ENCODE data around the gene DGKI.
"Not testable (repeated sequence)": the region's sequence is repeated elsewhere in the genome, so short reads cannot be mapped to it uniquely, and the experiment has no call there.

The DGKI gene

DNA sequence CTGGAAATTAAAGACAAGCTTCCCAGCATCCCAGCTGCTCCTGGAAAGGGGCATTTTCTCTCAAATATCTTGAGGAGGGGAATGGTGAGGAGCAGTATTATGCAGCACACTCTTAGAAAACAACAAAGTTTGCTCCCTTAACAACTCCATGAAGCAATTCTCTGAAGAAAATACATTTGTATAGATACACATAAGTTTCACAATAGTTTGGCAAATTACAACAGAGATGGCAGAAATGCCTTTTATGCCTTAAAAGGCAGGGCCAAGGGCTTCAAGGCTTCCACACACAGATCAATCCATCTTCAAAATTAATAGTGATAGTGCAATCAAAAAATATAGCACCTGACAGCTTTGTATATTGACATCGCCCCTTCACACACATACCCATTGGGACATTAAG, 12.2 kb downstream of the DGKI start:
- no peak for DNase-seq

DNA sequence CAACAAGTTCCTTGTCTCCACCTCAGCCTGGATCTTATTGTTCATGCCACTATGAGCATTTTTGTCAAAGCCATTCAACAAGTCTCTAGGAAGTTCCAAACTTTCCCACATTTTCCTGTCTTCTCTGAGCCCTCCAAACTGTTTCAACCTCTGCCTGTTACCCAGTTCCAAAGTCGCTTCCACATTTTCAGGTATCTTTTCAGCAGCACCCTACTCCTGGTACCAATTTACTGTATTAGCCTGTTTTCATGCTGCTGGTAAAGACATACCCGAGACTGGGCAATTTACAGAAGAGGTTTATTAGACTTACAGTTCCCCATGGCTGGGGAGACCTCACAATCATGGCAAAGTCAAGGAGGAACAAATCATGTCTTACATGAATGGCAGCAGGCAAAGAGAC, 13.8 kb downstream of the DGKI start:
- not testable (repeated sequence) for DNase-seq

DNA sequence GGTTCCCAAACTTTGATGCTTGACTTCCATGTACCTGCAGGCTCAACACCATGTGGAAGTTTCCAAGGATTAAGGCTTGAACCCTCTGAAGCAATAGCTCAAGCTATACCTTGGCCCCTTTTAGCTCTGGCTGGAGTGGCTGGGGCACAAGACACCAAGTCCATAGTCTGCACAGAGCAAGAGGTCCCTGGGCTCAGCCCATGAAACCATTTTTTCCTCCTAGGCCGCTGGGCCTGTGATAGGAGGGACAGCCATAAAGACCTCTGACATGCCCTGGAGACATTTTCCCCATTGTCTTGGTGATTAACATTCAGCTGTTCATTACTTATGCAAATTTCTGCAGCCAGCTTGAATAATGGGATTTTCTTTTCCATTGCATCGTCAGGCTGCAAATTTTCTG, 14.4 kb downstream of the DGKI start:
- DNase-seq = no peak

DNA sequence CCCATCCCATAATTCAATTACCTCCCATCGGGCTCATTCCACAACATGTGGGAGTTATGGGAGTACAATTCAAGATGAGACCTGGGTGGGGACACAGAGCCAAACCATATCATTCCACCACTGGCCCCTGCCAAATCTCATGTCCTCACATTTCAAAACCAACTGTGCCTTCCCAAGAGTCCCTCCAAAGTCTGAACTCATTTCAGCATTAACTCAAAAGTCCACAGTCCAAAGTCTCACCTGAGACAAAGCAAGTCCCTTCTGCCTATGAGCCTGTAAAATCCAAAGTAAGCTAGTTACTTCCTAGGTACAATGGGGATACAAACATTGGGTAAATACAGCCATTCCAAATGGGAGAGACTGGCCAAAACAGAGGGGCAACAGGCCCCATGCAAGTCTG, 15.2 kb downstream of the DGKI start:
- DNase-seq = not testable (repeated sequence)

DNA sequence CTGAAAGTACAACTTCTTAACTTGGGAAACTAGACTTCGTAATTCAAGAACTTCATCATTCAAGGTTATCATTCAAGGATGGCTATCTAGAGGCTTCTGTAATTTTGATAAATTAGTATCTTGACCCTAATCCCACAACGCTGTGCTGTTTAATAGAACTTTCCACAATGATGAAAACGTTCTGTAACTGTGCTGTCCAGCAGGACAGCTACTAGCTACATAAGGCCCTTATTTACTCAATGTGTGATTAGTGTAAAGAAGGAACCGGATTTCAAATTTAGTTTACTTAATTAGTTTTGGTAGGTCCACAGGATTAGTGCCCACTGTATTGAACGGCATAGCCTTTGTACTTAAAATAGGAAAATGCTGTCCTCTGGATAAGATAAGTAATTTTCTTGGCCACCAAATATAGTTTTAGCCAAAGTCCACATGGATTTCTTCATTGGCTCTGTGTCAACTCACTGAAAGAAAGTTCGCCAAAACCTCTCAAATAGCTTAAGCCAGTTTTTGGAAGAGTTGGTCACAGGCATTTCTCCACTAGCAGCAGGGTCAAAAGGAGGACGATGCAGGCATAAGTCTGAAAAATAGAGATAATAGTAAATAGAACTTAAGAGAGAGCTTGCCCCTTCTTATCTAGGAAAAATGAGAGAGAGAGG, 17.3 kb downstream of the DGKI start:
- no peak for DNase-seq

DNA sequence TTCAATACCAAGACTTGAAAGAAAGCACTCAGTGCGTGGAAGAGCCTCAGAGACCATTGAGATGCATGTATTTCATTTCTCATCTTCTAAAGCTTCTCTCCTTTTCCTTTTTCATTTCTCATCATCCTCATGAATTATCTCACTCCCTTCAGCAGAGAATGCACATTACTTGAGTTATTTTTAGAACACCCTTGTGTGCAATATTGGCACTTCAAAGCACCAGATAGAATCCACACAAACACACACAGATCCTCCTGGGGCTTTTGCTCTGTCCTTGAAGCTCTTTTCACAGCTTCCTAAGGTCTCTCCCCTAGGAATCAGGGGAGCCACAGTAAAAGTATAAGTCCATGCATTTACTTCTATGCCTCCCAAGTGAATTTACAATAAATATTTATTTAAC, 18.3 kb downstream of the DGKI start:
- DNase-seq = no peak

DNA sequence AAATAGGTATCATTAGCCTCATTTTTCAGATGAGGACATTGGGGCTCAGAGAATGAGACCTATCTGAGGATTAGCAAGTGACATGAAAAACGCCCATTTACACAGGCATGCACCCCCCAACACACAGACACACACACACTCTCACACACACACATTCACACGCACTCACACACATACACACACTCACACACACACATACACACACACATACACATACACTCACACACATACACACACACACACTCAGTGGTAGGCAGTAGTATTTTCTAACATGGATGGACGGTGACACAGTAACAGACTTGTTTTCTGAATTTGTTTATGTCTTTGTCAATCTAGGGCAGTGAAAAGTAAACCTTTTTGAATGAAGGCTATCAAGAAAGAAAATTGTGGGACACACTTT, 21.3 kb downstream of the DGKI start:
- DNase-seq = no peak

DNA sequence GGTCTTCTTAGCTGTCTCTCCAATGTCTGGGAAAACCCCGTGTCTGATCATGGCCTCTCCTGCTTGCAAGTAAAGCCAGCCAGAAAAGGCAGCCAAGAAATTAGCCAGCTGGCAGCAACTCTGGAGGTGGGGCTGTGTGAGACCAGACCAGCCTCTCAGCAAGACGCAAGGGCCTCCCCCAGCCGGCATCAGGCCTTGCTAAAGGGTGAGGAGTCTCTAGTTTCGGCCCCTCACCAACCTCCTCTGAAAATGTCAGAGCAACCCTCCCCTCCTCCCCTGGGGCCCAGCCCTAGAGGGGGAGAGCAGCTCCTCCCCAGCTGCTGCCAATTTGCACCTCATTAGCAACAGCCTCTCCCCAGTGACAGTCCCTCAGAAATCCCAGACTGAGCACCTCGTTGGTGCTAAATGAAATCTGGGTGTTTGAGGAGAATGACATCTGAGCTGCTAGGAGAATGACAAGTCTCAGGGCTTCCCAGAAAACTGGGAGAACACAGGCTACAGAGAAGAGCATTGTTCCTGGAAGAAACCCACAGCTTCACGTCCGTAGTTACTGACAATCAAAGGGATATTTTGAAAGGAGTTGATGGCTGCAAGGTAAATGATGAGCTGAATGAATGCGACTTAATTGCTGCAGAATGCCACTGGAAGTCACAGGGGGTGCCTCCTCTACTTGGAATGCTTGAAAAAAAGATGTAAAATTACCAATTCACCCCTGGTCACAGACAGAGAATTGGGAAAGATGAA, 25.9 kb downstream of the DGKI start:
- DNase-seq = no peak

DNA sequence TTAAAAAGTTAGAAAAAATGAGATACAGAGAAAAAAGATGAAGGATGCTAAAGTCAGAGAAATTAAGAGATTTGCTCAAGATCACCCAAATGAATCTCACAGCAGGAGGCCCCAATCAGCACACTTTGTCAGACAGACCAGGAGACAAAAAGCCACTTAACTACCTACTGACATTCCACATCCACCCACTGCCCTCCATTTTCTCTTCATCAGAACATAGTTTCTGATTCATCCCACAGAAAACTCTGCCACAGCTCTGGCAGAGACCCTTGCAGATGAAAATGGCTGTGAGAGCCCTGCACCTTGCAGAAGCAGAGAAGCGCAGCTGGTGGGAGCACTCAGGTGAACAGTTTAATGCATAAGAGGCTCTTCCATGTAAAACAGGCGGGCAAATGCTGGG, 26.6 kb downstream of the DGKI start:
- no peak for DNase-seq

DNA sequence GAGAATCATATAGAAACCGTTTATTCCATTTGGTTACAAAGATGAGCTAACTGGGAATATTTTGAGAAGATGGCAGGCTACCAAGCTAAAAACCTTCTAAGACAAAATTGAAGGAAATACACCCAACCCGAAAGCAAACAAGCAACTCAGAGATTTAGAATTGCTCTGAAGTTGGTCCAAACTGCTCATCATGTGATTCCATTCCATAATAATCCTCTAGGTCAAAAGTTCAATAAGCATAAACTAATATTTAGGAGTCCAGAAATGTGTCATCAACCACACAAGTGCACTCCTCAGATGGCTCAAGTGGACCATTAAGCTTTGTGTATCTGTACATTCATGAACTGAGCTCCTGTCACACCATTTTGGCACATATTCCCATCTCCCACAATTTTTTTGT, 28.7 kb downstream of the DGKI start:
- DNase-seq = no peak

DNA sequence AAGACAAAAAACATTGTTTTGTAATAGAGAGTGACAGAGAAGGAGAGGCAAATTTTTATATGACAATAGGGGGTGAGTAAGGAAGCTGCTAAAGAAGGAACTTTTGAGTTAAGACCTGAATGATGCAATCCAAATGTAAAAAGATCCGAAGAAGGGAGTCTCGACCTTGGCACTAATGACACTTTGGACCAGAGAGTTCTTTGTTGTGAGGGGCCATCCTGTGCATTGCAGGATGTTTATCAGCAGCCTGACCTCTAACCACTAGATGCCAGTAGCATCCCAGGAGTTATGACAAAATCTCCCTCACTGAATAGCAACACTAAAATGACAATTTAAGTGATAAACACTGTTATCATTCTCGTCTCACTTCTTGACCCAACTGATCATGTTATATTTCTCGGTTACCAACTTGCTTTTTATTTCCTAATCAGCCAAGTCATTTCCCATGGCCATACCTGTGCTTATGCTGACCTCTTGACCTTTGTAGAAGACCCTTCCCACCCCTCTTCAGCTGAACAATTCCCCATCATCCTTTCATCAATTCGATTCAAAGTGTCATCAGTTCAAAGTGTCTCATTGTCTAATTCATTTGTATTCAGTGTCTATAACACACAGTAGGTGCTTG, 30.0 kb downstream of the DGKI start:
- DNase-seq = peak; percentile 20

DNA sequence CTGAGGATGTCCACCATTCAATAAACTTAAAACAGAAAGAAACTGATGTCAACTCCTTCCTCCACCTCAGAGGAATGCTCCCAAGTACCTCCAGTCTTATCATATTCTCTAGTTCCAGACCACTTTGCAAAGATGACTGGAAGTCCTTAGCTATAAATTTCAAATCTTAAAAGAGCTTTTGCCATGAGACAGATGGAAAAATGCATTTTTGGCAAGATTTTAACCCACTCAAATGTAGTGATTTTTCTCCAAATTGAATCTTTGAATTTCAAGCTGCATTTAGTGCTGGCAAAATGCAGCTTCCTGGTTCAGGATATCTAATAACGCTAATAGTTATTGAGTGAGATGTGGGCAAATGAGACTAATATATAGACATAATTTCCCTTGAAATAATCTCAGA, 33.2 kb downstream of the DGKI start:
- DNase-seq = no peak

DNA sequence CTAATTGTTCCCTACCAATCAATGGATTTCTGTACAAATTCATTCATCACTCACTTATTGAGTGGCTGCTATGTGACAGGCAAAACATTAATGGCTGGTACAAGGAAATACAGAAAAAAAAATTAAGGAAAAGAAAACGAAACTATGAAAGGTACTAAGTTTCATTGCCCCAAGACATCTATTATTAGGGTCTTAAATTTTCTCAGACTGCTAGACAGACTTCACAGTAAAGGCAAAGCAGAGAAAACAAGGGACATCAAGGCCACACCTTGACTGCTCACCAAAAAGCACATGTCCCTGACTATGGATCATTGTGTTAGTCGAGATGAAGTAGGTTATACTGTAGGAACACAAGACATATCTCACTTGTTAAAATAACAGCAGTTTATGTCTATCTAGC, 36.5 kb downstream of the DGKI start:
- no peak for DNase-seq

DNA sequence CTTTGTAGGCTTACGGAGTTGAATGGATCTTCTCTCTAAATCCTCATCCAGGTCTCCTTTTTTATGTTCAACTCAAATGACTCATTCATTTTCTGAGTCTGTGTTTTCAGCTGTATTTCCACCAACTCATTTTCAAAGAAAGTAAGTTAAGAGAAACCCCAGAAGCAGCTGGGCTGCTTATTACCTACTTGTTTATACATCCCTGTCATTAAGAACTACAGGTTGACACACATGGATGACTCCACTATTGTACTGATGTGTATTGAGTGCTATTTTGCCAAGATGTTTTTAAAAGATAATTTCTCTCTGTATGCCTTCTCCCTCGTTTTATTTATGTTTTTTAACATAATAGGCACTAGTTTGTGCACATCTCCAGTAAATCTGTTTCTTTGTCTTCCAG, 41.9 kb downstream of the DGKI start:
- no peak for DNase-seq

DNA sequence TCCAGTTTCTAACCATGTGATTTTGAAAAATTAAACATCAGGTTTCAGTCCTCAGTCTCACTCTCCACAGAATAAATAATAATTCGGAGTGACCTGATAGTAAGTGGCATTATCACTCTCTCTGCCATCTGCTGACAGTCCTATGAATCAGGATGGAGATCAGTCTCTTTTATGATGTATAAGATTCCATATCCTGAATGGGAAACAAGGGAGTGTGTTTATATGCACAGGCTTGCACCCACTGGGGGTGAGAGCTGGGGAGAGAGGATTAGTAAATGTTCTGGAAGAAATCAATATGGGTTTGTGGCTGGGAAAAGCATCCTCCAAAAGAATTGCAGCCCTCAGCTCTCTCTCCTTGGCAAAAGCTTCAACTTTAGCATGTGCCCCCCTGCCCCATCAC, 45.3 kb downstream of the DGKI start:
- no peak for DNase-seq

DNA sequence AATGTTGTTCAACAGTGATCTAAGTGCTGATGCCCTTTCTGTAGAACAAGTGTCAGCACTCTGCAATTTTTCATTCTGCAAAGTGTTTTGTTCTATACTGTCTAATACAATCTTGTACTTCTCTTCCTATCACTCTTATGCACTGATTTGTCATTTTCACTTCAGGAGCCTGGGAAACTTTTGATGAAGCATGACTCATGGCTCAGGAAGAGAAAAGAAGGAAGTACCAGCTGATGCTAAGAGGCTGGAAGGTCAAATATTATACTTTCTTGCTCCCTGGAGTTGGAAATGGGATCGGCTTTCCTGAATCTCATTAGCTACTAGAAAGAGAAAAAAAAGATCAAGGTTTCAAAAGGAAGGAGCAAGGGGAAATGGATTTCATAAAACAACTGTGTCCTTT, 45.8 kb downstream of the DGKI start:
- DNase-seq = no peak

DNA sequence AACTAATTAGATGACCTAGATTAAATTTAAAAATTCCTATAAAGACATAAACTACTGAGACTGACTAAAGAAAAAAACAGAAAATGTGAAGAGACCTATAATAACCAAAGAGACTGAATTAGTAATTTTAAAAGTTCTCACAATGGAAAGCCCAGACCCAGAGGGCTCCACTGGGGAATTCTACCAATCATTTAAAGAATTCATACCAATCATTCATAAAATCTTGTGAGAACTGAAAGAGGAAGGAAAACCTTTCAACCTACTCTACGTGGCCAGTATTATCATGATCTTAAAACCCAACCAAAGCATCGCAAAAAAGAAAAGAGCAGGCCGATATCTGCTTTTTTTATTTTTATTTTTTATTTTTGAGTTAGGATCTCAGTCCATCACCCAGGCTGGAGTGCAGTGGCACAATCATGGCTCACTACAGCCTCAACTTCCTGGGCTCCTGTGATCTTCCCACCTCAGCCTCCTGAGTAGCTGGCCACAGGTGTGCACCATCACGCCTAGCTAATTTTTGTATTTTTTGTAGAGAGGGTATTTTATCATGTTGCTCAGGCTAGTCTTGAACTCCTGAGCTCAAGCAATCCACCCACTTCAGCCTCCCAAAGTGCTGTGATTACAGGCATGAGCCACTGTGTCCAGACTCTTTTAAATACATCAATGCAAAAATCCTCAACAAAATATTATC, 48.6 kb downstream of the DGKI start:
- DNase-seq = no peak

DNA sequence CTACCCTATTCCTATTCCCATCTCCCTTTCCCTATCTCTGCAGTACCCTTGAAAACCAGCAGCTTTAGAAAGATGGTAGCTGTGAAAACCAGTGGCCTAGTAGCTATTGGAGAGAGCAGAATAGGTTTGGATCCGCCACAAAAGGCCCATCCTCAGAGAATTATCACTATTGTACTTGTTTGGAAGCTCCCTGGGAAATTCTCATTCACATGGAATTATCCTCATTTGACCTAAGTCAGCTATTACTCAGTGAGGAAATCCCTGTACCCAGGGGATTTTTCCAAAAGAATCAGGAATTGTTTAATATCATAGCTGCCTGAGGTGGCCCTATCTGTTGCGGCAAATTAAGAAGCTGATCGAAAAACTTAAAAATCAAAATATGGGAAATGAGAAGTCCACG, 51.6 kb downstream of the DGKI start:
- DNase-seq = no peak

DNA sequence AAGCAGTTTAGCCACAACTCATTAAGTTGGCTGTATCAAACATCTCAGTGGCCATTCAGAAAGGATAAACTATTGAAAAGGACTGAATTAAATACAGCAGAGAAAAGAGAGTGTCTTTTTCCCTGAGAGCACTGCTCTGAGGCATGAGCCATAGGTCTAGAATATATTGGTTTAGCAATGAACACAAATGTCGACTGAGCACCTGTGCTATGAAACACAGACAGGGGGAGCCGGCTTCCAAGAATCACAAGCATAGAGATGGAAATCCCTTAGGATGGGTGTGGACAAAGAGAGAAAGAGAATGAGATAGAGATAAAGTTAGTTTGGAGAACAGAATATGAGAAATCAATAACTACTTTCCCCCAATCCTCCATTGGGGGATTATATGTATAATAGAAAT, 54.8 kb downstream of the DGKI start:
- DNase-seq = no peak

DNA sequence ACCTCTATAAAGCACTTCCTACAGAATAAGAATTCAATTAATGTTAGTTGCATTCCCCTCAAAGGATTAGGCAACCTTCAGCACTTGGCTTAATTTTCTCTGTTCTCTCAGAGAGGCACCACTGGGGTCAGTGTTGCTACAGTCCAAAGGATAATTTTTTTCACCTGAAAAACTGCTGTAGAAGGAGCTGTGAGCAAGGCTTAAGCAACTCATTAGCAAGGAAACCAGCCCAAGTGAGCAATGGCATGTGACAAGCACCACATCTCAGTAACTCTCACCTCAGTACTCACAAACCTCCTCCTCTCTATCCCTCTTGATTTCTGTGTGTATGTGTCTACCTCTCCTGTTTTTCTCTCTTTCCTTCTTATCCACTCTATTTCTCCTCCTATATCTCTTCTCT, 55.9 kb downstream of the DGKI start:
- DNase-seq = no peak

DNA sequence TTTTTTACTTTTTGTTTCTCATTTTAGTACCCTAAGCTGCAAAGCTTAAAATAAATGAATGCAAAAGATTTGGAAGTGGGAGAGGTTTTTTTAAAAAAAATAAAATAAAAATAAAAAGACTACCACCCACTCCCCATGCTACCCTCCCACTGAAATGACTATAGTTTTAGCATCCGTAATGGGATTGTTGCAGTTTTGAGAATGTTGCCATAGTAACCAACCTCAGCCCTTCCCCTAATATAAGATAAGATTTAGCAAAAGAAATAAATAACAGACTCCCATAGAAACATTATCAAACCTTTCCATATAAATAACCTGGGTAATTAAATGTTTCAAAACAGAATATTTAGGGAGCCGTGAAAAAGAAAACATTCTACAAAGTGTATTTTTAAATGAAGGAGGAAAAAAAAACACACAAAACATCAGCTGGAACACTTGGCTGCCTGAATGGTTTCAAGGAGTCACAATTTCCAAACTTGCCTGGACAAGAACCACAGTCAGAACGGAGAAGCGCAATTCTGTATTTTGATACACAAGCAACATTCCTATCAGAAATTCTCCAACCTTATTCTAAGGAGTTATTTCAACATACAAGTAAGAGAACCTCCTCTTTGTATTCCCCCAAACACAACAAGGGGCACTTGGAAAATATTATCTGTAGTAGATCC, 57.4 kb downstream of the DGKI start:
- no peak for DNase-seq

DNA sequence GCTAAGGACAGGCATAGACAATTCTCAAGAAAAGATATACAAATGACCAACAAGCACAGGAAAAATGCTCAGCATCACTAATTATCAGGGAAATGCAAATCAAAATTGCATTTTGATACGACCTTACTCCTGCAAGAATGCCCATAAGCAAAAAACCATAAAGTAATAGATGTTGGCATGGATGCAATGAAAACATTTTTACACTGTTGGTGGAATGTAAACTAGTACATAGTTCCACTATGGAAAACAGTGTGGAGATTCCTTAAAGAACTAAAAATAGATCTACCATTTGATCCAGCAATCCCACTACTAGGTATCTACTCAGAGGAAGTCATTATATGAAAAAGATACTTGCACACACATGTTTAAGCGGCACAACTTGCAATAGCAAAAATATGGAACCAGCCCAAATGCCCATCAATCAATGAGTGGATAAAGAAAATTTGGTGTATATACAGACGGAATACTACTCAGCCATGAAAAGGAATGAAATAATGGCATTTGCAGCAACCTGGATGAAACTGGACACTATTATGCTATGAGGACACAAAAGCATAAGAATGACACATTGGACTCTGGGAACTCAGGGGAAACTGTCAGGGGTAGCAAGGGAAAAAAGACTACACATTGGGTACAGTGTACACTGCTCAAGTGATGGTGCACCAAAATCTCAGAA, 59.3 kb downstream of the DGKI start:
- DNase-seq = no peak

DNA sequence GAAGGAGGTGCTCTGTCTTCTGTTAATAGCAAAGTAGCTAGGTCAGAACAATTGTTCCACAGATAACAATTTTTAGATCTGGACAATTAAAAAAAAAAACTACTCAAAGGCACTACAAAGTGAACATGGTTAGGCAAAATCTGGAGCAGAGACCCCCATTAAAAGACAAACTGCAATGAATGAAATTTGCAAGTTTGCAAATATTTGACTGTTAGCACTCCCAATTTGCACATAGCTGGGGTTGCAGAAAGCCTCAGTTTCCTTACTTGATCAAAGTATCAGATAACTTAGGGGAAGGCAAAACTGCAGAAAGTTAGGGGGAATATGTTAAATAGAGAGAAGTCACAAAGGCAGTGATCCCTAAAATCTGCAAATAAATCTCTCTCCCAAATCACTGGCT, 68.3 kb downstream of the DGKI start:
- DNase-seq = no peak

Data from hematopoietic multipotent progenitor cell treated with erythropoietin and hydrocortisone succinate and interleukin-3 and kit ligand, for 4 days (in vitro differentiated cells).